H1 (cell line): ENCODE measurements around the gene ALDH3B1. TPM values are rescaled to one million over a fixed set of nuclear protein-coding genes. Genes with fewer than 3 reads are reported as not detected.

Experiments used
- KDM4A ChIP-seq: IDR thresholded peaks from one replicate; pipeline ENCODE4 v1.7.1; 2012; ENCODE audit warnings: low read depth, mild to moderate bottlenecking, moderate library complexity, low read length, inconsistent platforms; ENCODE audit not compliant: severe bottlenecking
- SP4 ChIP-seq: IDR thresholded peaks from 2 replicates; pipeline ENCODE4 v1.6.1; 2012; ENCODE audit warnings: low read length, inconsistent platforms
- TCF12 ChIP-seq: IDR thresholded peaks from 2 replicates; pipeline ENCODE4 v1.6.1; 2011; ENCODE audit warnings: low read depth, mild to moderate bottlenecking, low read length
- polyA plus RNA-seq, 7 experiments: library from polyadenylated mRNA; depleted of rRNA in 3 of 7; stranded (reverse) in 5 of 7; unstranded in 2 of 7; fragments of >200 nt in 5 of 7; fragments of 200-250 nt in 2 of 7; gene quantifications; 1 replicate in 5 of 7; 2 replicates in 1 of 7; 4 replicates in 1 of 7; pipeline versions ENCODE4 v1.2.1 to v1.2.3, GENCODE V29; 2011 to 2013; ENCODE audit warnings: missing spikeins in 2 of 7, mixed read lengths in 2 of 7
- total RNA-seq: library from RNA; stranded (reverse); fragmentation: NEBNext Ultra II Directional; extraction: Animal tissue kit (Norgen Biotek cat#: 25700); gene quantifications from 2 replicates; pipeline ENCODE4 v1.2.1, GENCODE V29; 2021

Gene ALDH3B1
- total and polyA plus RNA-seq, 2 of the 8 experiments (the other 6 are each of a cell fraction or from before 2014, with no cell fraction given): 0.32 to 0.47 TPM

- TF ChIP-seq TCF12 (no peak), KDM4A (no peak), SP4 (no peak)
Measured at GRCh38 chr11:67996051-67996450, 14.1 kb upstream of the ALDH3B1 start (continued).
